ENCODE results near the gene ZCWPW1.

DNA sequence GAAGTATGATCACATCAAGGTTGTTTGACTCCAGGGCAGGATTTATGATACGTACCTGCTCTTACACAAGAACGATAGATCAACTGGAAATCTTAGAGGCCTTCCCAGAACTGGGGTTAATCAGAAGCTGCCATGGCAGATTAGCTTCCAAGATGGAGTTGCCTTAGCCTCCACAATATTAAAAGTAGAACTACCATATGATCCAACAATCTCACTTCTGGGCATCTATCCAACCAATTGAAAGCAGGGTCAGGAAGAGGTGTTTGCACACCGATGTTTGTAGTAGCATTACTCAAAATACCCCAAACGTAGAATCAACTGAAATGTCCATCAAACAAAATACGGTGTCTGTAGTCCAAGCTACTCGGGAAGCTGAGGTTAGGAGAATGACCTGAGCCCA lies 64.0 kb downstream of the ZCWPW1 start:
- TF ChIP-seq, protein P1, sequence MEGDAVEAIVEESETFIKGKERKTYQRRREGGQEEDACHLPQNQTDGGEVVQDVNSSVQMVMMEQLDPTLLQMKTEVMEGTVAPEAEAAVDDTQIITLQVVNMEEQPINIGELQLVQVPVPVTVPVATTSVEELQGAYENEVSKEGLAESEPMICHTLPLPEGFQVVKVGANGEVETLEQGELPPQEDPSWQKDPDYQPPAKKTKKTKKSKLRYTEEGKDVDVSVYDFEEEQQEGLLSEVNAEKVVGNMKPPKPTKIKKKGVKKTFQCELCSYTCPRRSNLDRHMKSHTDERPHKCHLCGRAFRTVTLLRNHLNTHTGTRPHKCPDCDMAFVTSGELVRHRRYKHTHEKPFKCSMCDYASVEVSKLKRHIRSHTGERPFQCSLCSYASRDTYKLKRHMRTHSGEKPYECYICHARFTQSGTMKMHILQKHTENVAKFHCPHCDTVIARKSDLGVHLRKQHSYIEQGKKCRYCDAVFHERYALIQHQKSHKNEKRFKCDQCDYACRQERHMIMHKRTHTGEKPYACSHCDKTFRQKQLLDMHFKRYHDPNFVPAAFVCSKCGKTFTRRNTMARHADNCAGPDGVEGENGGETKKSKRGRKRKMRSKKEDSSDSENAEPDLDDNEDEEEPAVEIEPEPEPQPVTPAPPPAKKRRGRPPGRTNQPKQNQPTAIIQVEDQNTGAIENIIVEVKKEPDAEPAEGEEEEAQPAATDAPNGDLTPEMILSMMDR (IDR thresholded peaks at IDR 0.05) = no peak
- TF ChIP-seq POLR2A (IDR thresholded peaks at IDR 0.05) = no peak
- TF ChIP-seq POLR2AphosphoS5 (IDR thresholded peaks at IDR 0.05) = no peak

All from prostate gland (tissue), 2 donors.